Spleen (tissue), 11 donors: Measurements from ENCODE around the gene NPBWR2. TPM values are rescaled to one million over a fixed set of nuclear protein-coding genes. Genes with fewer than 3 reads are reported as not detected.

Source experiments
- DNase-seq: peaks from one replicate; pipeline ENCODE4 v3.0.0-alpha.2; 2020
- H3K27ac ChIP-seq, 8 donors: fragments of 200-600 bp; sonication (generic) in 7 of 8; 1 replicate in 4 of 8; 2 replicates in 4 of 8; pipeline versions ENCODE4 v1.5.0 to v1.8.0; 2016 to 2021; ENCODE audit warnings: inconsistent platforms in 4 of 8, mild to moderate bottlenecking in 4 of 8, moderate library complexity in 1 of 8
- H3K27me3 ChIP-seq, 7 donors: fragments of 200-600 bp; sonication (generic) in 6 of 7; replicated peaks in 1 of 7; 1 replicate in 4 of 7; 2 replicates in 3 of 7; pipeline versions ENCODE4 v1.5.0 to v1.8.0; 2016 to 2021; ENCODE audit warnings: inconsistent platforms in 3 of 7, mild to moderate bottlenecking in 1 of 7
- H3K36me3 ChIP-seq, 6 donors: fragments of 200-600 bp; sonication (generic) in 5 of 6; 1 replicate in 4 of 6; 2 replicates in 2 of 6; pipeline versions ENCODE4 v1.5.0 to v1.8.0; 2016 to 2021; ENCODE audit warnings: inconsistent platforms in 2 of 6
- H3K4me1 ChIP-seq, 6 donors: fragments of 200-600 bp; sonication (generic) in 5 of 6; 1 replicate in 3 of 6; 2 replicates in 3 of 6; pipeline versions ENCODE4 v1.5.0 to v1.8.0; 2016 to 2021; ENCODE audit warnings: inconsistent platforms in 3 of 6
- H3K4me3 ChIP-seq, 8 donors: fragments of 200-600 bp; sonication (generic) in 7 of 8; 1 replicate in 4 of 8; 2 replicates in 4 of 8; pipeline versions ENCODE4 v1.5.0 to v1.8.0; 2016 to 2021; ENCODE audit warnings: inconsistent platforms in 4 of 8, mild to moderate bottlenecking in 4 of 8, moderate library complexity in 2 of 8
- H3K9me3 ChIP-seq, 8 donors: fragments of 200-600 bp; sonication (generic) in 7 of 8; 1 replicate in 4 of 8; 2 replicates in 4 of 8; pipeline versions ENCODE4 v1.5.0 to v1.8.0; 2016 to 2021; ENCODE audit warnings: inconsistent platforms in 4 of 8
- POLR2A ChIP-seq, 3 donors: fragments of 450-650 bp; IDR thresholded peaks; one replicate each; pipeline ENCODE4 v1.5.1; 2017; ENCODE audit warnings: antibody characterized with exemption in 3 of 3, mild to moderate bottlenecking in 1 of 3
- POLR2AphosphoS5 ChIP-seq, 3 donors: sonication (generic); formaldehyde crosslinking; IDR thresholded peaks; one replicate each; pipeline ENCODE4 v1.5.1; 2017; ENCODE audit warnings: antibody characterized with exemption in 3 of 3
- WGBS, 5 donors: extraction: QIAGEN DNeasy Blood & Tissue Kit in 3 of 5; methylation state at CpG; one replicate each; pipeline versions ENCODE4 v1.1.5 to v1.1.7; 2013 to 2018; 5-methylcytosine and 5-hydroxymethylcytosine counted together
- intact Hi-C: fragments of 100-400 bp; cut with DNase I; formaldehyde crosslinking; loops from one replicate; pipeline ENCODE4 v1.15.0; 2023; ENCODE audit warnings: low total_unique reads
- polyA plus RNA-seq, 3 donors: library from polyadenylated mRNA; stranded (reverse); fragments of 200-250 nt; gene quantifications; one replicate each; pipeline ENCODE4 v1.2.1, GENCODE V29; 2013
- total RNA-seq, 7 donors: library from RNA; depleted of rRNA in 3 of 7; stranded (reverse); fragments of >200 nt in 3 of 7; fragmentation: NEBNext Ultra II Directional in 4 of 7; extraction: Animal tissue kit (Norgen Biotek cat#: 25700) in 4 of 7; gene quantifications; one replicate each; pipeline versions ENCODE4 v1.1.0 to v1.2.1, GENCODE V29; 2016 to 2021
- TF ChIP-seq, protein P1 (sequence below), 11 experiments: fragments of 200-600 bp in 7 of 11; fragments of 450-650 bp in 4 of 11; sonication (generic) in 4 of 11; IDR thresholded peaks in 8 of 11; conservative IDR thresholded peaks in 3 of 11; 1 replicate in 7 of 11; 2 replicates in 4 of 11; pipeline versions ENCODE4 v1.4.0 to v1.8.0; 2016 to 2021; ENCODE audit warnings: antibody characterized with exemption in 11 of 11, inconsistent platforms in 4 of 11, mild to moderate bottlenecking in 1 of 11
- donor health status: healthy with polysubstance abuse.
- donor health status: DM: no; HTN: no; CAD: no; lungs with moderate emphysema.
- donor health status: DM: no; HTN: no; CAD: no.
- donor health status: Bipolar disorder and iron deficiency.
- donor health status: healthy.
- donor health status: DM: no; HTN: no; CAD: no.
- donor health status: DM: yes; HTN: yes; CAD: no.

The NPBWR2 gene
- total and polyA plus RNA-seq, 10 donors: 0.26 TPM; not detected in 9

DNA sequence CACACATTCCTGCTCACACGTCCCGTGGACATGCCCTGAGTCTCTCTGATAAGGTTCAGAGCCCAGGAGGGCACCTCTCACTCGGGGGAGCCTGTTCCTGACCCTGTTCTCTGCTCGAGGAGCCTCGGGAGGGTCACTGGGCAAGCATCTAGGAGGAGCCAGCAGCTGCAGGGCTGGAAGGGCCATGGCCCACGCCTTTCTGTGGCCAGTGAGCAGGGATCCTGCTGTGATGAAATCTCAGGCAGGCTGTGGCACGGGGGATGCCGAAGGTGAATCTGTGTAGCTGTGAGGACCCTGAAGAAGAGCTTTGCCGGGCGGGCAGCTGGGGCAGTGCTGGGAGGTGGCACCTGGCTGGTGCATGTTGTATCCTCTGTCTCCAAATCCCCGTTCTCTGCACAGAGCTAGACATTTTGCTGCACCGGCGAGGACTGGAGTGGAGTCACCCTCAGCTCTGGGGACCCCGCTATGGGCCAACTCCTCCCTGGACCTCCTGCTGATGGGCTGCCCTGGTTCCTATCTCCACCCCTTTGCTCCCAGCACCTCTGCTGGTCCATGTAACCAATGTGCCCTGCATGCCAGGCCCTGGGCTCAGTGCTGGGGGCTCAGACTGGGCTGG is 7.1 kb upstream of the NPBWR2 start:
- Histone ChIP-seq H3K4me3 (no peak overlapping the region), H3K9me3 (no peaks in the 10 kb centered on the region), H3K36me3 (no peaks in the 10 kb centered on the region), H3K4me1 (peaks cover 0 to under 1% (median 0%) of the 10 kb centered on the region in 6 donors), H3K27ac (no peak overlapping the region), H3K27me3 (no peaks in the 10 kb centered on the region)
- TF ChIP-seq, protein P1, sequence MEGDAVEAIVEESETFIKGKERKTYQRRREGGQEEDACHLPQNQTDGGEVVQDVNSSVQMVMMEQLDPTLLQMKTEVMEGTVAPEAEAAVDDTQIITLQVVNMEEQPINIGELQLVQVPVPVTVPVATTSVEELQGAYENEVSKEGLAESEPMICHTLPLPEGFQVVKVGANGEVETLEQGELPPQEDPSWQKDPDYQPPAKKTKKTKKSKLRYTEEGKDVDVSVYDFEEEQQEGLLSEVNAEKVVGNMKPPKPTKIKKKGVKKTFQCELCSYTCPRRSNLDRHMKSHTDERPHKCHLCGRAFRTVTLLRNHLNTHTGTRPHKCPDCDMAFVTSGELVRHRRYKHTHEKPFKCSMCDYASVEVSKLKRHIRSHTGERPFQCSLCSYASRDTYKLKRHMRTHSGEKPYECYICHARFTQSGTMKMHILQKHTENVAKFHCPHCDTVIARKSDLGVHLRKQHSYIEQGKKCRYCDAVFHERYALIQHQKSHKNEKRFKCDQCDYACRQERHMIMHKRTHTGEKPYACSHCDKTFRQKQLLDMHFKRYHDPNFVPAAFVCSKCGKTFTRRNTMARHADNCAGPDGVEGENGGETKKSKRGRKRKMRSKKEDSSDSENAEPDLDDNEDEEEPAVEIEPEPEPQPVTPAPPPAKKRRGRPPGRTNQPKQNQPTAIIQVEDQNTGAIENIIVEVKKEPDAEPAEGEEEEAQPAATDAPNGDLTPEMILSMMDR (IDR thresholded peaks at IDR 0.05 in 8 of 11, conservative IDR thresholded peaks at IDR 0.05 in 3 of 11): no peak
- TF ChIP-seq POLR2AphosphoS5 (IDR thresholded peaks at IDR 0.05): no peak
- TF ChIP-seq POLR2A (IDR thresholded peaks at IDR 0.05): no peak
- intact Hi-C loops: no loop called here
- DNase-seq: peak; percentile 40
- WGBS, 5 donors: 75 to 90% (median 86%) methylated on average over 10 to 14 of the region's 14 CpGs

DNA sequence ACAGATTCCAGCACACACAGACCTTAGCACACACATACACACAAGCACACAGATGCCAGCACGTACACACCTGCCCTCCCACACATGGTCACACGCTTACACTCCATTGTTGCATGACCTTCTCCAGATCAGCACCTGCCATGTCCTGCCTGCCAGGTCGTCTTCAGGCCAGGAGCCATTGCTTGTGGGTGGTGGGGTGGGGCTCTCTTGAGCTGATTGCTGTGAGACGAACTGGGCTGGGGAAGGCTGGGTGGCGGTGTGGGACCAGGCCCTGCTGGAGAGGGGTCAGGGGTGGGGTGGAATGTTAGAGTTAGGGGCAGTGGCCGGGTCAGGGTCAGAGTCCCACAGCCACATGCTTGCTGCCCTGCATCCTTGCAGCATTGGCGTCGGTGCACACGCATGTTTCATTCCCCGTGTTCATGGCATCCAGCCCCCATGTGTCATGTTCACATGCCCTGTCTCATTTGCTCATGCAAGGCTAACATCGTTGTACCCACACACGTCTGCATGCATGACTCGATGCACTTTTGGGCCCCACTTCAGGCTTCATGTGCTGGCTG is 6.5 kb upstream of the NPBWR2 start:
- Histone ChIP-seq H3K27me3 (no peaks in the 10 kb centered on the region), H3K36me3 (no peaks in the 10 kb centered on the region), H3K9me3 (no peaks in the 10 kb centered on the region), H3K4me1 (no peaks in the 10 kb centered on the region), H3K27ac (no peak overlapping the region), H3K4me3 (no peak overlapping the region)
- intact Hi-C loops: no loop called here
- DNase-seq: peak; percentile 55
- 70 to 84% (median 83%) methylated on average over 13 of the region's 13 CpGs for WGBS, 5 donors
- TF ChIP-seq POLR2AphosphoS5 (IDR thresholded peaks at IDR 0.05): no peak
- TF ChIP-seq, protein P1 (IDR thresholded peaks at IDR 0.05 in 8 of 11, conservative IDR thresholded peaks at IDR 0.05 in 3 of 11): no peak
- TF ChIP-seq POLR2A (IDR thresholded peaks at IDR 0.05): no peak

DNA sequence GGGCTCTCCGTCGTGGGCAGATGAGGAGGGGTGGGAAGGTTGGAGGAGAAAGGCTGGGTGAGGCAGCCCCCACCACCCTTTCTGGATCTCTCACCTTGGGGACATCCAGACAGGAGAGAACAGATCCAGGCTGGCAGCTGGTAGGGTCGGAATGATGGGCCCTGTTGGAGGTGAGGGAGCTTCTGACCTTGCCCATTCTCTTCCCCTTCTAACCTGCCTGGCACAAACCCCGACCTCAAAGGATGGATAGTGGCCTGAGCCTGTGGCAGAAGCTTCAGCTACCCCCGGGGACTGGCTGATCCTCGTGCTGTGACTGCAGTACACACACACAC is 6.0 kb upstream of the NPBWR2 start:
- TF ChIP-seq POLR2A (IDR thresholded peaks at IDR 0.05) (no peak), POLR2AphosphoS5 (IDR thresholded peaks at IDR 0.05) (no peak)
- TF ChIP-seq, protein P1 (IDR thresholded peaks at IDR 0.05 in 8 of 11, conservative IDR thresholded peaks at IDR 0.05 in 3 of 11): no peak
- Histone ChIP-seq H3K9me3 (no peaks in the 10 kb centered on the region), H3K36me3 (no peaks in the 10 kb centered on the region), H3K27ac (no peak overlapping the region), H3K4me1 (peaks cover 0 to 4% (median under 1%) of the 10 kb centered on the region in 6 donors), H3K27me3 (no peaks in the 10 kb centered on the region), H3K4me3 (no peak overlapping the region)
- no peak for DNase-seq
- intact Hi-C loops: no loop called here
- 65 to 91% (median 79%) methylated on average over 5 to 6 of the region's 6 CpGs for WGBS, 5 donors

DNA sequence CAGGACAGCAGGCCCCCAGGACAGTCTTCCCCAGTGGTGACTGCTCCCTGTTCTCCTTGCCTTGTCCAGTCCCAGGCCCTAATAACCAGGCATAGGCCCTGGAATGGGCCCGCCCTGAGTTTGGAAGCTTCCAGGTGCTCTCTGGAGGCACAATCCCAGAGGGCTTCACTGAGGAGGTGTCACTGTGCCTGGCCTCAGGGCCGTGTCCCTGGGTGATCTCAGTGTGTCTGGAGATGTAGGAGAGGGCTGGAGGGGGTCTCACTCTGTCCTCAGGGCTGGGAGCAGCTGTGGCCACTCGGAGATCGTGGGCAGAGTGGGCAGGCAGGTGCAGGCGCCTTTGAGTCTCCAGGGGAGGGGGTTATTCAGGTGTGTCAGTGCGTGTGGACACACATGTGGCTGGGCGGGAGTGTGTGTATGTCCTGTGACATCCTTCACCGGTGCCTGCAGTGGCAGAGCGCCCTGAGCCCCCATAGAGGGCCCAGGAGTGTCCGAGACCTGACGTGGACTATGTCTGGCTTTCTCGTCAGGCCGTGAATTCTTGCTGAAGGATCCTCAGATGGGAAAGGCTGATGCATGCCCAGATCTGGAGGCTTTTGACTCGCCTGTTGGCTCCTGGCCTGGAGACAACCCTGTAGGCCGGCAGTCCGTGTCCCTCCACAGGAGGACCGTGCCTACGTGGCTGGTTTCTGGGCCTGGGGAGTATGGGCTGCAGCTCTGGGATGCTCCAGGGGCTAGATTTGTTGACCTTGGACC is 5.5 kb upstream of the NPBWR2 start:
- Histone ChIP-seq H3K27me3 (no peaks in the 10 kb centered on the region), H3K36me3 (no peaks in the 10 kb centered on the region), H3K9me3 (no peaks in the 10 kb centered on the region), H3K4me1 (peaks cover 0 to 9% (median 3%) of the 10 kb centered on the region in 6 donors), H3K4me3 (no peak overlapping the region), H3K27ac (no peak overlapping the region)
- peak; percentile 51 for DNase-seq
- 72 to 90% (median 86%) methylated on average over 16 to 18 of the region's 18 CpGs for WGBS, 5 donors
- intact Hi-C loops: no loop called here
- TF ChIP-seq POLR2AphosphoS5 (IDR thresholded peaks at IDR 0.05): no peak
- TF ChIP-seq, protein P1 (IDR thresholded peaks at IDR 0.05 in 8 of 11, conservative IDR thresholded peaks at IDR 0.05 in 3 of 11): no peak
- TF ChIP-seq POLR2A (IDR thresholded peaks at IDR 0.05): no peak
